Glutamatergic neuron (in vitro differentiated cells): Measurements from ENCODE around the gene DPYSL3. TPM values are rescaled to one million over a fixed set of nuclear protein-coding genes. Genes with fewer than 3 reads are reported as not detected.

Source experiments
- DNase-seq: peaks from one replicate; pipeline ENCODE4 v3.0.0; 2022
- H3K27ac Mint-ChIP-seq: one replicate; pipeline ENCODE4 v1.8.0; 2020; ENCODE audit warnings: mild to moderate bottlenecking, mixed read lengths, inconsistent platforms; ENCODE audit not compliant: unreplicated experiment
- H3K27me3 Mint-ChIP-seq: one replicate; pipeline ENCODE4 v1.8.0; 2020; ENCODE audit warnings: mild to moderate bottlenecking, moderate library complexity, mixed read lengths, inconsistent platforms; ENCODE audit not compliant: unreplicated experiment
- H3K36me3 Mint-ChIP-seq: one replicate; pipeline ENCODE4 v1.8.0; 2020; ENCODE audit warnings: mild to moderate bottlenecking, mixed read lengths, inconsistent platforms; ENCODE audit not compliant: unreplicated experiment
- H3K4me1 Mint-ChIP-seq: one replicate; pipeline ENCODE4 v1.8.0; 2020; ENCODE audit warnings: mild to moderate bottlenecking, low read depth, mixed read lengths, inconsistent platforms; ENCODE audit not compliant: unreplicated experiment
- H3K4me3 Mint-ChIP-seq: one replicate; pipeline ENCODE4 v1.8.0; 2020; ENCODE audit warnings: mild to moderate bottlenecking, mixed read lengths, inconsistent platforms; ENCODE audit not compliant: unreplicated experiment
- H3K9me3 Mint-ChIP-seq: one replicate; pipeline ENCODE4 v1.8.0; 2020; ENCODE audit warnings: mild to moderate bottlenecking, moderate library complexity, mixed read lengths, inconsistent platforms; ENCODE audit not compliant: unreplicated experiment
- CTCF ChIP-seq: fragments of 200-600 bp; sonication (generic); IDR thresholded peaks from one replicate; pipeline ENCODE4 v1.5.0; 2021; ENCODE audit not compliant: partially characterized antibody, unreplicated experiment
- total RNA-seq: library from RNA; stranded (reverse); fragmentation: NEBNext Ultra II Directional; extraction: Animal tissue kit (Norgen Biotek cat#: 25700); gene quantifications from one replicate; pipeline ENCODE4 v1.2.1, GENCODE V29; 2021; ENCODE audit not compliant: unreplicated experiment

The DPYSL3 gene
- total RNA-seq, 1 donor from 2014 or later, result 571 TPM

GRCh38 chr5:147509041-147509709, 693 bp downstream of the DPYSL3 start:
- no peak for TF ChIP-seq CTCF
- Mint-ChIP-seq H3K4me3 (peak overlapping the region; percentile 97), H3K36me3 (peaks cover 4% of the 10 kb centered on the region), H3K27me3 (peaks cover 10% of the 10 kb centered on the region), H3K4me1 (peaks cover 3% of the 10 kb centered on the region), H3K9me3 (peaks cover 5% of the 10 kb centered on the region), H3K27ac (no peak overlapping the region)
- DNase-seq, result peak; percentile 45

- Mint-ChIP-seq H3K4me3 (peak overlapping the region; percentile 87), H3K27ac (no peak overlapping the region), H3K36me3 (peaks cover 4% of the 10 kb centered on the region), H3K4me1 (peaks cover 3% of the 10 kb centered on the region), H3K9me3 (peaks cover 5% of the 10 kb centered on the region), H3K27me3 (peaks cover 10% of the 10 kb centered on the region)
- no peak for TF ChIP-seq CTCF
- no peak for DNase-seq
Observed at GRCh38 chr5:147508711-147509040, 1.2 kb downstream of the DPYSL3 start.

- H3K4me1 Mint-ChIP-seq, result peaks cover 3% of the 10 kb centered on the region
- H3K9me3 Mint-ChIP-seq, result peaks cover 5% of the 10 kb centered on the region
- peaks cover 10% of the 10 kb centered on the region for H3K27me3 Mint-ChIP-seq
- no peak overlapping the region for H3K27ac Mint-ChIP-seq
- peaks cover 4% of the 10 kb centered on the region for H3K36me3 Mint-ChIP-seq
- TF ChIP-seq CTCF, result no peak
- H3K4me3 Mint-ChIP-seq, result no peak overlapping the region
- DNase-seq, result no peak
Observed at GRCh38 chr5:147507480-147508126, 2.3 kb downstream of the DPYSL3 start.

- H3K36me3 Mint-ChIP-seq, result no peaks in the 10 kb centered on the region
- H3K27ac Mint-ChIP-seq, result no peak overlapping the region
- no peaks in the 10 kb centered on the region for H3K9me3 Mint-ChIP-seq
- TF ChIP-seq CTCF, result no peak
- no peaks in the 10 kb centered on the region for H3K4me1 Mint-ChIP-seq
- DNase-seq, result no peak
- H3K4me3 Mint-ChIP-seq, result no peak overlapping the region
- H3K27me3 Mint-ChIP-seq, result peaks cover 3% of the 10 kb centered on the region
Observed at GRCh38 chr5:147504535-147504934, 5.3 kb downstream of the DPYSL3 start.

- Mint-ChIP-seq H3K27me3 (peaks cover 2% of the 10 kb centered on the region), H3K4me3 (no peak overlapping the region), H3K4me1 (no peaks in the 10 kb centered on the region), H3K36me3 (no peaks in the 10 kb centered on the region), H3K27ac (no peak overlapping the region), H3K9me3 (no peaks in the 10 kb centered on the region)
- DNase-seq, result no peak
- no peak for TF ChIP-seq CTCF
Observed at GRCh38 chr5:147504011-147504410, 5.9 kb downstream of the DPYSL3 start.
